K562 (cell line): ENCODE data around the gene PDE6C. TPM values are rescaled to one million over a fixed set of nuclear protein-coding genes. Genes with fewer than 3 reads are reported as not detected.

Experiments used
- ARID2 ChIP-seq: fragments of 450-650 bp; IDR thresholded peaks from 2 replicates; pipeline ENCODE4 v1.6.1; 2017; ENCODE audit warnings: antibody characterized with exemption, mild to moderate bottlenecking
- ARID4B ChIP-seq: sonication (generic); formaldehyde crosslinking; IDR thresholded peaks from 2 replicates; pipeline ENCODE4 v1.8.0; 2022; ENCODE audit warnings: mild to moderate bottlenecking, missing genetic modification reagents
- IRF1 ChIP-seq: sonication (generic); formaldehyde crosslinking; IDR thresholded peaks from 2 replicates; pipeline ENCODE4 v1.8.0; 2022; ENCODE audit warnings: missing genetic modification reagents, mild to moderate bottlenecking, borderline replicate concordance
- MYC ChIP-seq, 2 experiments: fragments of 250-450 bp in 1 of 2; sonication (Bioruptor Pico) in 1 of 2; IDR thresholded peaks; 2 replicates each; pipeline versions ENCODE4 v1.5.1 to v1.6.1; 2012 to 2021; ENCODE audit warnings: low read depth in 2 of 2, borderline replicate concordance in 1 of 2, improper control_type of control experiment in 1 of 2, low read length in 1 of 2, mild to moderate bottlenecking in 1 of 2, moderate library complexity in 1 of 2
- NFIC ChIP-seq: fragments of 450-650 bp; IDR thresholded peaks from 2 replicates; pipeline ENCODE4 v1.6.1; 2017; ENCODE audit warnings: mild to moderate bottlenecking, inconsistent platforms
- PHF20 ChIP-seq: fragments of 450-650 bp; IDR thresholded peaks from 2 replicates; pipeline ENCODE4 v1.6.1; 2018; ENCODE audit not compliant: partially characterized antibody
- POLR2AphosphoS2 ChIP-seq: IDR thresholded peaks from 2 replicates; pipeline ENCODE4 v1.6.1; 2012; ENCODE audit warnings: low read length, improper control_type of control experiment
- SREBF2 ChIP-seq: sonication (generic); formaldehyde crosslinking; IDR thresholded peaks from 2 replicates; pipeline ENCODE4 v1.4.0; 2020; ENCODE audit warnings: mild to moderate bottlenecking, missing genetic modification reagents
- ZKSCAN8 ChIP-seq: fragments of 200-800 bp; sonication (Bioruptor generic); IDR thresholded peaks from 2 replicates; pipeline ENCODE4 v1.6.1; 2016; ENCODE audit warnings: missing genetic modification characterization, missing compliant biosample characterization
- ZNF324 ChIP-seq: fragments of 250-450 bp; sonication (Bioruptor Pico); IDR thresholded peaks from 2 replicates; pipeline ENCODE4 v1.4.0; 2020; ENCODE audit warnings: mild to moderate bottlenecking
- ZNF408 ChIP-seq: fragments of 250-450 bp; sonication (Bioruptor Pico); IDR thresholded peaks from 2 replicates; pipeline ENCODE4 v1.4.0; 2020; ENCODE audit warnings: low read depth, mild to moderate bottlenecking, moderate library complexity
- ZNF717 ChIP-seq: fragments of 250-450 bp; sonication (Bioruptor Pico); IDR thresholded peaks from 2 replicates; pipeline ENCODE4 v1.5.0; 2021
- polyA plus RNA-seq, 8 experiments: library from polyadenylated mRNA; depleted of rRNA in 4 of 8; stranded (reverse) in 5 of 8; unstranded in 3 of 8; fragments of >200 nt; fragmentation: Nextera tagmentation in 2 of 8; fragmentation: Illumina TruSeq in 1 of 8; extraction: Ambion mirVana in 2 of 8; extraction: Trizol in 1 of 8; gene quantifications; 2 replicates each; pipeline versions ENCODE4 v1.2.1 to v1.2.3, GENCODE V29; 2011 to 2014; ENCODE audit warnings: inconsistent platforms in 1 of 8, missing spikeins in 1 of 8
- total RNA-seq, 7 experiments: library from RNA; depleted of rRNA in 6 of 7; stranded (reverse); fragments of >200 nt in 6 of 7; fragmentation: Illumina TruSeq in 2 of 7; extraction: Trizol in 2 of 7; gene quantifications; 2 replicates each; pipeline versions ENCODE4 v1.2.1 to v1.2.3, GENCODE V29; 2011 to 2021; ENCODE audit warnings: low replicate concordance in 1 of 7
- TF ChIP-seq, protein P1 (sequence below): sonication (generic); formaldehyde crosslinking; IDR thresholded peaks from 2 replicates; pipeline ENCODE4 v1.8.1; 2023; ENCODE audit warnings: mild to moderate bottlenecking, missing genetic modification reagents
- TF ChIP-seq, protein P2 (sequence below): sonication (generic); formaldehyde crosslinking; IDR thresholded peaks from 2 replicates; pipeline ENCODE4 v1.8.1; 2023; ENCODE audit warnings: mild to moderate bottlenecking, missing genetic modification reagents, moderate library complexity
- TF ChIP-seq, protein P3 (sequence below): fragments of 450-650 bp; IDR thresholded peaks from 2 replicates; pipeline ENCODE4 v1.6.1; 2017; ENCODE audit warnings: antibody characterized with exemption

The PDE6C gene
- total and polyA plus RNA-seq, 9 of the 15 experiments (the other 6 are each of a cell fraction or from before 2014, with no cell fraction given): not detected

GRCh38 chr10:93702210-93703001, 90.1 kb downstream of the PDE6C start, which contains the start of gene FRA10AC1 (continued):
- TF ChIP-seq MYC (IDR thresholded peaks at IDR 0.05; ENCODE audit: low read depth, low read length) (peak; percentile 66; the same call in 1 of the 2 replicates), MYC (CRISPR knock-in tag; IDR thresholded peaks at IDR 0.05; ENCODE audit: borderline replicate concordance, low read depth) (no peak; the same call in 1 of the 2 replicates), ARID2 (peak; percentile 48; the same call in 1 of the 2 replicates), POLR2AphosphoS2 (no peak), IRF1 (CRISPR knock-in tag) (no peak), ARID4B (CRISPR knock-in tag) (no peak), SREBF2 (CRISPR knock-in tag) (no peak), ZNF717 (CRISPR knock-in tag) (no peak), NFIC (peak; percentile 63), ZNF324 (CRISPR knock-in tag) (no peak), ZNF408 (CRISPR knock-in tag) (no peak), ZKSCAN8 (CRISPR knock-in tag) (no peak), PHF20 (peak; percentile 94)
- TF ChIP-seq, protein P1, sequence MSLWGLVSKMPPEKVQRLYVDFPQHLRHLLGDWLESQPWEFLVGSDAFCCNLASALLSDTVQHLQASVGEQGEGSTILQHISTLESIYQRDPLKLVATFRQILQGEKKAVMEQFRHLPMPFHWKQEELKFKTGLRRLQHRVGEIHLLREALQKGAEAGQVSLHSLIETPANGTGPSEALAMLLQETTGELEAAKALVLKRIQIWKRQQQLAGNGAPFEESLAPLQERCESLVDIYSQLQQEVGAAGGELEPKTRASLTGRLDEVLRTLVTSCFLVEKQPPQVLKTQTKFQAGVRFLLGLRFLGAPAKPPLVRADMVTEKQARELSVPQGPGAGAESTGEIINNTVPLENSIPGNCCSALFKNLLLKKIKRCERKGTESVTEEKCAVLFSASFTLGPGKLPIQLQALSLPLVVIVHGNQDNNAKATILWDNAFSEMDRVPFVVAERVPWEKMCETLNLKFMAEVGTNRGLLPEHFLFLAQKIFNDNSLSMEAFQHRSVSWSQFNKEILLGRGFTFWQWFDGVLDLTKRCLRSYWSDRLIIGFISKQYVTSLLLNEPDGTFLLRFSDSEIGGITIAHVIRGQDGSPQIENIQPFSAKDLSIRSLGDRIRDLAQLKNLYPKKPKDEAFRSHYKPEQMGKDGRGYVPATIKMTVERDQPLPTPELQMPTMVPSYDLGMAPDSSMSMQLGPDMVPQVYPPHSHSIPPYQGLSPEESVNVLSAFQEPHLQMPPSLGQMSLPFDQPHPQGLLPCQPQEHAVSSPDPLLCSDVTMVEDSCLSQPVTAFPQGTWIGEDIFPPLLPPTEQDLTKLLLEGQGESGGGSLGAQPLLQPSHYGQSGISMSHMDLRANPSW (CRISPR knock-in tag): no peak
- TF ChIP-seq, protein P2, sequence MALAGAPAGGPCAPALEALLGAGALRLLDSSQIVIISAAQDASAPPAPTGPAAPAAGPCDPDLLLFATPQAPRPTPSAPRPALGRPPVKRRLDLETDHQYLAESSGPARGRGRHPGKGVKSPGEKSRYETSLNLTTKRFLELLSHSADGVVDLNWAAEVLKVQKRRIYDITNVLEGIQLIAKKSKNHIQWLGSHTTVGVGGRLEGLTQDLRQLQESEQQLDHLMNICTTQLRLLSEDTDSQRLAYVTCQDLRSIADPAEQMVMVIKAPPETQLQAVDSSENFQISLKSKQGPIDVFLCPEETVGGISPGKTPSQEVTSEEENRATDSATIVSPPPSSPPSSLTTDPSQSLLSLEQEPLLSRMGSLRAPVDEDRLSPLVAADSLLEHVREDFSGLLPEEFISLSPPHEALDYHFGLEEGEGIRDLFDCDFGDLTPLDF (CRISPR knock-in tag): no peak
- TF ChIP-seq, protein P3, sequence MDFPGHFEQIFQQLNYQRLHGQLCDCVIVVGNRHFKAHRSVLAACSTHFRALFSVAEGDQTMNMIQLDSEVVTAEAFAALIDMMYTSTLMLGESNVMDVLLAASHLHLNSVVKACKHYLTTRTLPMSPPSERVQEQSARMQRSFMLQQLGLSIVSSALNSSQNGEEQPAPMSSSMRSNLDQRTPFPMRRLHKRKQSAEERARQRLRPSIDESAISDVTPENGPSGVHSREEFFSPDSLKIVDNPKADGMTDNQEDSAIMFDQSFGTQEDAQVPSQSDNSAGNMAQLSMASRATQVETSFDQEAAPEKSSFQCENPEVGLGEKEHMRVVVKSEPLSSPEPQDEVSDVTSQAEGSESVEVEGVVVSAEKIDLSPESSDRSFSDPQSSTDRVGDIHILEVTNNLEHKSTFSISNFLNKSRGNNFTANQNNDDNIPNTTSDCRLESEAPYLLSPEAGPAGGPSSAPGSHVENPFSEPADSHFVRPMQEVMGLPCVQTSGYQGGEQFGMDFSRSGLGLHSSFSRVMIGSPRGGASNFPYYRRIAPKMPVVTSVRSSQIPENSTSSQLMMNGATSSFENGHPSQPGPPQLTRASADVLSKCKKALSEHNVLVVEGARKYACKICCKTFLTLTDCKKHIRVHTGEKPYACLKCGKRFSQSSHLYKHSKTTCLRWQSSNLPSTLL: no peak
